Activated CD8-positive, alpha-beta memory T cell treated with anti-CD3 and anti-CD28 coated beads, Interleukin-2, amount 50 U/mL, for 1 hour (primary cell): ENCODE data around the gene ARHGAP23.

ENCODE experiments used
- DNase-seq: peaks from one replicate; pipeline ENCODE4 v3.0.0-alpha.2; 2020; ENCODE audit errors: extremely low read depth

Gene ARHGAP23

GRCh38 chr17:38428112-38428642 is at the start of gene ARHGAP23:
Gene ARHGAP23, plus strand, starts transcription at chr17:38428464. Its CDS starts 22 bp downstream, at chr17:38428486.
- no peak for DNase-seq

- DNase-seq: no peak
Observed at GRCh38 chr17:38379448-38379847, 48.8 kb upstream of the ARHGAP23 start.

- no peak for DNase-seq
Observed at GRCh38 chr17:38395090-38395489, 33.2 kb upstream of the ARHGAP23 start.

GRCh38 chr17:38397227-38397626 is 31.0 kb upstream of the ARHGAP23 start:
- no peak for DNase-seq

- DNase-seq: no peak
Observed at GRCh38 chr17:38400286-38400685, 28.0 kb upstream of the ARHGAP23 start.

GRCh38 chr17:38401459-38401858 is 26.8 kb upstream of the ARHGAP23 start:
- DNase-seq: no peak

- DNase-seq: no peak
Observed at GRCh38 chr17:38402897-38403296, 25.4 kb upstream of the ARHGAP23 start.

- DNase-seq: no peak
Observed at GRCh38 chr17:38403491-38403890, 24.8 kb upstream of the ARHGAP23 start.

- DNase-seq: no peak
Observed at GRCh38 chr17:38404174-38404943, 23.9 kb upstream of the ARHGAP23 start.

GRCh38 chr17:38405654-38406053 is 22.6 kb upstream of the ARHGAP23 start:
- DNase-seq: no peak

- DNase-seq: no peak
Observed at GRCh38 chr17:38410201-38410600, 18.1 kb upstream of the ARHGAP23 start.

GRCh38 chr17:38415250-38416194 is 12.7 kb upstream of the ARHGAP23 start:
- no peak for DNase-seq

- DNase-seq: no peak
Observed at GRCh38 chr17:38416840-38417209, 11.4 kb upstream of the ARHGAP23 start.

- DNase-seq: no peak
Observed at GRCh38 chr17:38417210-38417951, 10.9 kb upstream of the ARHGAP23 start.

GRCh38 chr17:38418062-38418692 is 10.1 kb upstream of the ARHGAP23 start:
- no peak for DNase-seq

GRCh38 chr17:38418693-38419507 is 9.4 kb upstream of the ARHGAP23 start:
- DNase-seq: no peak

GRCh38 chr17:38419508-38419981 is 8.7 kb upstream of the ARHGAP23 start:
- DNase-seq: no peak

- no peak for DNase-seq
Observed at GRCh38 chr17:38420518-38420917, 7.7 kb upstream of the ARHGAP23 start.

GRCh38 chr17:38421171-38421841 is 7.0 kb upstream of the ARHGAP23 start:
- no peak for DNase-seq
